Glomerular endothelial cell (primary cell): ENCODE data around the gene OXTR. TPM values are rescaled to one million over a fixed set of nuclear protein-coding genes. Genes with fewer than 3 reads are reported as not detected.

ENCODE experiments used
- DNase-seq: peaks from one replicate; pipeline ENCODE4 v3.0.0-alpha.2; 2011; ENCODE audit warnings: low read depth, low spot score; ENCODE audit errors: extremely low read depth
- total RNA-seq: library from RNA; depleted of rRNA; stranded (reverse); fragments of >200 nt; gene quantifications from 2 replicates; pipeline ENCODE4 v1.2.3, GENCODE V29; 2015

The OXTR gene
- total RNA-seq, 1 donor from 2014 or later = 4.8 TPM

- DNase-seq = no peak
Observed at GRCh38 chr3:8713901-8714759, 55.3 kb downstream of the OXTR start.

- no peak for DNase-seq
Observed at GRCh38 chr3:8712908-8713255, 56.5 kb downstream of the OXTR start.

GRCh38 chr3:8712045-8712907 lies 57.1 kb downstream of the OXTR start:
- DNase-seq = no peak

GRCh38 chr3:8709801-8710507 lies 59.5 kb downstream of the OXTR start:
- no peak for DNase-seq

GRCh38 chr3:8709287-8709686 lies 60.1 kb downstream of the OXTR start:
- DNase-seq = no peak

GRCh38 chr3:8705575-8705974 lies 63.8 kb downstream of the OXTR start:
- no peak for DNase-seq

- no peak for DNase-seq
Observed at GRCh38 chr3:8702560-8702959, 66.9 kb downstream of the OXTR start.

Other genes with a start within 250 kb of the OXTR start
- gene SSUH2, start 124.8 kb downstream of the OXTR start, total RNA-seq = not detected in 2 replicates
- not detected in 2 replicates for gene CAV3, start 35.8 kb downstream of the OXTR start, total RNA-seq
- 8.3 and 12.0 TPM in 2 replicates for gene RAD18, start 193.9 kb upstream of the OXTR start, total RNA-seq